Prostate gland (tissue), 2 donors: ENCODE data around the gene BSND.

ENCODE experiments used
- POLR2A ChIP-seq: fragments of 450-650 bp; IDR thresholded peaks from one replicate; pipeline ENCODE4 v1.6.1; 2016; ENCODE audit warnings: antibody characterized with exemption, mild to moderate bottlenecking
- POLR2AphosphoS5 ChIP-seq: sonication (generic); formaldehyde crosslinking; IDR thresholded peaks from one replicate; pipeline ENCODE4 v1.6.1; 2017; ENCODE audit warnings: antibody characterized with exemption
- TF ChIP-seq, protein P1 (sequence below), 4 experiments: fragments of 200-600 bp in 2 of 4; fragments of 450-650 bp in 2 of 4; sonication (generic) in 2 of 4; IDR thresholded peaks; 1 replicate in 3 of 4; 2 replicates in 1 of 4; pipeline ENCODE4 v1.5.1; 2016 to 2019; ENCODE audit warnings: antibody characterized with exemption in 4 of 4, mild to moderate bottlenecking in 2 of 4, moderate library complexity in 2 of 4

DNA sequence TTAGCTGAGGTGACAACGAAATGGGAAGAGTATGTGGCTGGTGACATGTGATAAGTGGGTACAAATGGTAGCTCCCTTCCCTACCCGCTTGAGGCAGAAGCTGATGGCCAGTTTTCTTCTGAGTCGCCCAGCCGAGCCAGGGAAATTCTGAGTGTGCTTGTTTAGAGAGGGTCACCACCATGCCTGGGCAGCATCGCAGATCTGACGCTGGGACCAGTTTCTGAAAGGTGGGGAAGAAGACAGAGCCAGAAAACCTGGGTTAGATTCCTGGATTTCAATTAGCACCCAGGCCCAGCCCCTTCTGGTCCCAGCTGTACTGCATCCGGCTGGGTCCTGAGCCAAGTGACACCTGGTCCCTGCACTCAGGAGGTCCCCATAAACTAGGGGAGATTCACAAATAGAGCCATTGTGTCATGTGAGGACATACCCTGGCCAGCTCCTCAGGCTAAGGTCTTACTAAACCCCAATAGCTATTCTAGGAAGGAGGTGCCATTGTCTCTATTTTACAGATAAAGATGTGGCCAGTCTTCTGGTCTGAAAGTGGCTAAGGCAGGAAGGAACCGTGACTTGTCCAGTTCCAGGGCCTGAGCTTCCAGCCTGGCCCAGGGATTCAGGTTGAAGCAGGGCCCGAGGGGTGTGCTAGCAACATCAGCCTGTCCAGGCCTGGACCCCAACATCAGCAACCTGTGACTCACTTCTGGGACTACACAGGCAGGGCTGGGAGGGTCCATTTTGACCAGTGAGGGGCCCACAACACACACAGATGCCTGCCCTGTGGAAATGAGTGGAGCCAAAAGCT lies 20.0 kb upstream of the BSND start:
- TF ChIP-seq, protein P1, sequence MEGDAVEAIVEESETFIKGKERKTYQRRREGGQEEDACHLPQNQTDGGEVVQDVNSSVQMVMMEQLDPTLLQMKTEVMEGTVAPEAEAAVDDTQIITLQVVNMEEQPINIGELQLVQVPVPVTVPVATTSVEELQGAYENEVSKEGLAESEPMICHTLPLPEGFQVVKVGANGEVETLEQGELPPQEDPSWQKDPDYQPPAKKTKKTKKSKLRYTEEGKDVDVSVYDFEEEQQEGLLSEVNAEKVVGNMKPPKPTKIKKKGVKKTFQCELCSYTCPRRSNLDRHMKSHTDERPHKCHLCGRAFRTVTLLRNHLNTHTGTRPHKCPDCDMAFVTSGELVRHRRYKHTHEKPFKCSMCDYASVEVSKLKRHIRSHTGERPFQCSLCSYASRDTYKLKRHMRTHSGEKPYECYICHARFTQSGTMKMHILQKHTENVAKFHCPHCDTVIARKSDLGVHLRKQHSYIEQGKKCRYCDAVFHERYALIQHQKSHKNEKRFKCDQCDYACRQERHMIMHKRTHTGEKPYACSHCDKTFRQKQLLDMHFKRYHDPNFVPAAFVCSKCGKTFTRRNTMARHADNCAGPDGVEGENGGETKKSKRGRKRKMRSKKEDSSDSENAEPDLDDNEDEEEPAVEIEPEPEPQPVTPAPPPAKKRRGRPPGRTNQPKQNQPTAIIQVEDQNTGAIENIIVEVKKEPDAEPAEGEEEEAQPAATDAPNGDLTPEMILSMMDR (IDR thresholded peaks at IDR 0.05), result no peak
- TF ChIP-seq POLR2A (no peak), POLR2AphosphoS5 (no peak)
